Esophagus muscularis mucosa (tissue), 4 donors: ENCODE data around the gene STAT5B.

ENCODE experiments used
- CTCF ChIP-seq, 3 experiments: fragments of 200-600 bp in 2 of 3; fragments of 450-650 bp in 1 of 3; sonication (generic) in 2 of 3; IDR thresholded peaks; one replicate each; pipeline ENCODE4 v1.5.1; 2017 to 2019; ENCODE audit warnings: antibody characterized with exemption in 3 of 3, mild to moderate bottlenecking in 2 of 3, moderate library complexity in 1 of 3
- EP300 ChIP-seq: sonication (generic); formaldehyde crosslinking; IDR thresholded peaks from one replicate; pipeline ENCODE4 v1.6.1; 2017; ENCODE audit warnings: antibody characterized with exemption
- POLR2A ChIP-seq: fragments of 450-650 bp; IDR thresholded peaks from one replicate; pipeline ENCODE4 v1.6.1; 2017; ENCODE audit warnings: antibody characterized with exemption, moderate library complexity, mild to moderate bottlenecking, low read depth

GRCh38 chr17:42290577-42290976 is 14.4 kb upstream of the STAT5B start:
- TF ChIP-seq CTCF (IDR thresholded peaks at IDR 0.05) (no peak), EP300 (no peak), POLR2A (no peak)
